SK-N-SH treated with all-trans-retinoic acid at 6 μM for 48 hours (cell line): ENCODE data around the gene ZNF536.

Experiments used
- ATAC-seq: fragments of 200-7000 bp; cut with Tn5 transposase; 3 replicates; pipeline ENCODE4 v1.9.1; 2020; ENCODE audit warnings: mild to moderate bottlenecking, moderate library complexity
- BACH2 ChIP-seq: fragments of 250-450 bp; sonication (Bioruptor Pico); IDR thresholded peaks from 2 replicates; pipeline ENCODE4 v1.9.0; 2021; ENCODE audit warnings: mild to moderate bottlenecking, borderline replicate concordance
- CREB5 ChIP-seq: fragments of 250-450 bp; sonication (Bioruptor Pico); IDR thresholded peaks from 2 replicates; pipeline ENCODE4 v1.5.1; 2020; ENCODE audit warnings: low read depth, mild to moderate bottlenecking, moderate library complexity
- CSDC2 ChIP-seq: fragments of 250-450 bp; sonication (Bioruptor Pico); IDR thresholded peaks from 2 replicates; pipeline ENCODE4 v1.5.0; 2020; ENCODE audit warnings: mild to moderate bottlenecking, moderate library complexity
- ESRRG ChIP-seq: fragments of 250-450 bp; sonication (Bioruptor Pico); IDR thresholded peaks from 2 replicates; pipeline ENCODE4 v1.6.1; 2021; ENCODE audit warnings: mild to moderate bottlenecking
- GLIS3 ChIP-seq: fragments of 250-450 bp; sonication (Bioruptor Pico); IDR thresholded peaks from 2 replicates; pipeline ENCODE4 v1.5.0; 2020; ENCODE audit warnings: mild to moderate bottlenecking, moderate library complexity
- OSR1 ChIP-seq: fragments of 250-450 bp; sonication (Bioruptor Pico); IDR thresholded peaks from 2 replicates; pipeline ENCODE4 v1.8.0; 2022; ENCODE audit warnings: moderate library complexity, mild to moderate bottlenecking, inconsistent platforms
- POU6F1 ChIP-seq: fragments of 250-450 bp; sonication (Bioruptor Pico); IDR thresholded peaks from 2 replicates; pipeline ENCODE4 v1.8.0; 2021; ENCODE audit warnings: low read depth, mild to moderate bottlenecking, moderate library complexity, borderline replicate concordance
- PPARA ChIP-seq: fragments of 250-450 bp; sonication (Bioruptor Pico); IDR thresholded peaks from 2 replicates; pipeline ENCODE4 v1.5.0; 2020; ENCODE audit warnings: mild to moderate bottlenecking, borderline replicate concordance
- RARB ChIP-seq: fragments of 250-450 bp; sonication (Bioruptor Pico); IDR thresholded peaks from 2 replicates; pipeline ENCODE4 v1.8.0; 2021; ENCODE audit warnings: mild to moderate bottlenecking, moderate library complexity
- SNAI2 ChIP-seq: fragments of 250-450 bp; sonication (Bioruptor Pico); IDR thresholded peaks from 2 replicates; pipeline ENCODE4 v1.5.0; 2020; ENCODE audit warnings: mild to moderate bottlenecking, moderate library complexity
- TCF4 ChIP-seq: fragments of 250-450 bp; sonication (Bioruptor Pico); IDR thresholded peaks from 2 replicates; pipeline ENCODE4 v1.8.0; 2021; ENCODE audit warnings: mild to moderate bottlenecking, moderate library complexity, borderline replicate concordance
- TOX ChIP-seq: fragments of 250-450 bp; sonication (Bioruptor Pico); IDR thresholded peaks from 2 replicates; pipeline ENCODE4 v1.8.0; 2021; ENCODE audit warnings: mild to moderate bottlenecking, moderate library complexity, borderline replicate concordance
- ZC3H10 ChIP-seq: fragments of 250-450 bp; sonication (Bioruptor Pico); IDR thresholded peaks from 2 replicates; pipeline ENCODE4 v1.5.1; 2021; ENCODE audit warnings: mild to moderate bottlenecking, moderate library complexity
- ZFP30 ChIP-seq: fragments of 450-650 bp; formaldehyde crosslinking; IDR thresholded peaks from 2 replicates; pipeline ENCODE4 v1.5.0; 2022; ENCODE audit warnings: mild to moderate bottlenecking, moderate library complexity
- ZNF565 ChIP-seq: fragments of 450-650 bp; formaldehyde crosslinking; conservative IDR thresholded peaks from 2 replicates; pipeline ENCODE4 v1.5.0; 2020; ENCODE audit warnings: low read depth, mild to moderate bottlenecking, moderate library complexity
- ZNF70 ChIP-seq: fragments of 450-650 bp; formaldehyde crosslinking; IDR thresholded peaks from 2 replicates; pipeline ENCODE4 v1.5.0; 2020; ENCODE audit warnings: mild to moderate bottlenecking, moderate library complexity
- ZNF8 ChIP-seq: fragments of 450-650 bp; formaldehyde crosslinking; IDR thresholded peaks from 2 replicates; pipeline ENCODE4 v1.5.0; 2020; ENCODE audit warnings: mild to moderate bottlenecking, moderate library complexity
- TF ChIP-seq, protein P1 (sequence below): fragments of 250-450 bp; sonication (Bioruptor Pico); IDR thresholded peaks from 2 replicates; pipeline ENCODE4 v1.5.1; 2021; ENCODE audit warnings: mild to moderate bottlenecking, moderate library complexity
- TF ChIP-seq, protein P2 (sequence below): fragments of 250-450 bp; sonication (Bioruptor Pico); IDR thresholded peaks from 2 replicates; pipeline ENCODE4 v1.8.0; 2020; ENCODE audit warnings: mild to moderate bottlenecking, moderate library complexity, borderline replicate concordance

The ZNF536 gene

GRCh38 chr19:30361107-30361447 is 11.1 kb upstream of the ZNF536 start (continued):
- no peak for TF ChIP-seq POU6F1 (CRISPR knock-in tag)
- TF ChIP-seq OSR1 (CRISPR knock-in tag): no peak
- no peak for TF ChIP-seq ZNF565 (CRISPR knock-in tag)
- TF ChIP-seq RARB (CRISPR knock-in tag): no peak
- TF ChIP-seq CREB5 (CRISPR knock-in tag): no peak
- TF ChIP-seq GLIS3 (CRISPR knock-in tag): no peak
- TF ChIP-seq TCF4 (CRISPR knock-in tag): no peak

DNA sequence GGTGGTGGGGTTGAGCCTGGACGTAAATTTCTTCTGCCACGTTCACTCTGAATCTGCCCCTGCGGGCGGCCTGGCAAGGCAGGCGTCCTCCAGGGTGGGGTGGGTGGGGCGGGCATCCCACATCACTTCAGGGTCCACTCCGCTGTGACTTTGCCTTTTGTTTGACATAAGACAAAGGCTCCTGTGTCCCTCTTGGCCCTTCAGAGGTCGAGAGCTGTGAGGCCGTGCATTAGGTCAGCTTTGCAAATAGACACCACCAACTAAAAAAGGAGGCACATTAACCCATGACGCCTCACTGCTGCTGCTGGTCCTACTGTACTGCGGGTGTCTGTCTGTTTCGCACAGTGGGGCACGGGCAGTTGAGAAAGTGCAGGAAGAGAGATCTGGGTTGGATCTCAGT is 10.5 kb upstream of the ZNF536 start:
- no peak for ATAC-seq
- TF ChIP-seq POU6F1 (CRISPR knock-in tag) (no peak), CSDC2 (CRISPR knock-in tag) (no peak), ZNF70 (no peak), TCF4 (CRISPR knock-in tag) (no peak), OSR1 (CRISPR knock-in tag) (no peak), ZFP30 (CRISPR knock-in tag) (no peak), ESRRG (CRISPR knock-in tag) (no peak), PPARA (CRISPR knock-in tag) (no peak), GLIS3 (CRISPR knock-in tag) (no peak), ZNF8 (CRISPR knock-in tag) (no peak), BACH2 (CRISPR knock-in tag) (no peak), ZC3H10 (CRISPR knock-in tag) (no peak), SNAI2 (no peak), CREB5 (CRISPR knock-in tag) (no peak)
- TF ChIP-seq, protein P1, sequence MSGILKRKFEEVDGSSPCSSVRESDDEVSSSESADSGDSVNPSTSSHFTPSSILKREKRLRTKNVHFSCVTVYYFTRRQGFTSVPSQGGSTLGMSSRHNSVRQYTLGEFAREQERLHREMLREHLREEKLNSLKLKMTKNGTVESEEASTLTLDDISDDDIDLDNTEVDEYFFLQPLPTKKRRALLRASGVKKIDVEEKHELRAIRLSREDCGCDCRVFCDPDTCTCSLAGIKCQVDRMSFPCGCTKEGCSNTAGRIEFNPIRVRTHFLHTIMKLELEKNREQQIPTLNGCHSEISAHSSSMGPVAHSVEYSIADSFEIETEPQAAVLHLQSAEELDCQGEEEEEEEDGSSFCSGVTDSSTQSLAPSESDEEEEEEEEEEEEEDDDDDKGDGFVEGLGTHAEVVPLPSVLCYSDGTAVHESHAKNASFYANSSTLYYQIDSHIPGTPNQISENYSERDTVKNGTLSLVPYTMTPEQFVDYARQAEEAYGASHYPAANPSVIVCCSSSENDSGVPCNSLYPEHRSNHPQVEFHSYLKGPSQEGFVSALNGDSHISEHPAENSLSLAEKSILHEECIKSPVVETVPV (CRISPR knock-in tag): no peak
- TF ChIP-seq, protein P2, sequence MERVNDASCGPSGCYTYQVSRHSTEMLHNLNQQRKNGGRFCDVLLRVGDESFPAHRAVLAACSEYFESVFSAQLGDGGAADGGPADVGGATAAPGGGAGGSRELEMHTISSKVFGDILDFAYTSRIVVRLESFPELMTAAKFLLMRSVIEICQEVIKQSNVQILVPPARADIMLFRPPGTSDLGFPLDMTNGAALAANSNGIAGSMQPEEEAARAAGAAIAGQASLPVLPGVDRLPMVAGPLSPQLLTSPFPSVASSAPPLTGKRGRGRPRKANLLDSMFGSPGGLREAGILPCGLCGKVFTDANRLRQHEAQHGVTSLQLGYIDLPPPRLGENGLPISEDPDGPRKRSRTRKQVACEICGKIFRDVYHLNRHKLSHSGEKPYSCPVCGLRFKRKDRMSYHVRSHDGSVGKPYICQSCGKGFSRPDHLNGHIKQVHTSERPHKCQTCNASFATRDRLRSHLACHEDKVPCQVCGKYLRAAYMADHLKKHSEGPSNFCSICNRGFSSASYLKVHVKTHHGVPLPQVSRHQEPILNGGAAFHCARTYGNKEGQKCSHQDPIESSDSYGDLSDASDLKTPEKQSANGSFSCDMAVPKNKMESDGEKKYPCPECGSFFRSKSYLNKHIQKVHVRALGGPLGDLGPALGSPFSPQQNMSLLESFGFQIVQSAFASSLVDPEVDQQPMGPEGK (CRISPR knock-in tag): no peak

- no peak for ATAC-seq
- TF ChIP-seq ZC3H10 (CRISPR knock-in tag) (no peak), CREB5 (CRISPR knock-in tag) (no peak), TOX (CRISPR knock-in tag) (no peak), SNAI2 (no peak), BACH2 (CRISPR knock-in tag) (no peak), ESRRG (CRISPR knock-in tag) (no peak), CSDC2 (CRISPR knock-in tag) (no peak)
These were observed 9.9 kb upstream of the ZNF536 start for GRCh38 chr19:30362156-30362754.
